Fibroblast of the aortic adventitia (primary cell): ENCODE measurements around the gene CENPT. TPM values are rescaled to one million over a fixed set of nuclear protein-coding genes. Genes with fewer than 3 reads are reported as not detected.

Source experiments
- DNase-seq: peaks from one replicate; pipeline ENCODE4 v3.0.0-alpha.2; 2010; ENCODE audit warnings: low read depth
- H3K4me3 ChIP-seq: 2 replicates; pipeline ENCODE4 v1.5.1; 2011; ENCODE audit warnings: low read depth, mild to moderate bottlenecking, control low read depth, low read length, moderate library complexity
- CTCF ChIP-seq: IDR thresholded peaks from 2 replicates; pipeline ENCODE4 v1.5.1; 2011; ENCODE audit warnings: mild to moderate bottlenecking, low read length, control low read depth, inconsistent platforms; ENCODE audit not compliant: insufficient read depth
- total RNA-seq: library from RNA; depleted of rRNA; stranded (reverse); fragments of >200 nt; gene quantifications from 2 replicates; pipeline ENCODE4 v1.2.3, GENCODE V29; 2012; ENCODE audit warnings: low replicate concordance

The CENPT gene
- total RNA-seq, 1 donor, result 39.9 TPM

- peak; percentile 90 for DNase-seq
- TF ChIP-seq CTCF, result no peak
- peak overlapping the region; percentile 85 for H3K4me3 ChIP-seq
Measured at GRCh38 chr16:67833415-67834241, 13.9 kb downstream of the CENPT start.

- peak overlapping the region; percentile 85 for H3K4me3 ChIP-seq
- no peak for TF ChIP-seq CTCF
- DNase-seq, result peak; percentile 58
Measured at GRCh38 chr16:67833030-67833414, 14.5 kb downstream of the CENPT start.

DNA sequence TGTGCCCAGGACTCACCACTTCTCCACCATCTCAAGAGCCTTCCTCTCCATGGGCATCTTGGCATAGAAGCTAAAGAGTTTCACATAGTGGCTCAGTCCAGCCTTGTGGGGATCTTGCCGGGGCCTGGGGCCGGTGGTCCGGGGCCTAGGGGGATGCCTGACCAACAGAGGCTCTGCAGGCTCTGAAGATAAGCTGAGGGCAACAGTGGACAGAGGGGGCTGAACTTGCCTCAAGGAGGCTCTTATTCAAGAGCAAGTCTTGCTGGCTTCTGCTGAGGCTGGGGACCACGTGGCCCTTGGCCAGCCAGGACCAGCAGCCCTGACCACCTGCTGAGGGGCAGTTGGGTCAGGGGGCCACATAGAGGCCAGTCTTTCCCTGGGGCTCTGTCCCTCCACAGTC, 18.8 kb downstream of the CENPT start:
- no peak for DNase-seq
- H3K4me3 ChIP-seq, result no peak overlapping the region
- no peak for TF ChIP-seq CTCF

DNA sequence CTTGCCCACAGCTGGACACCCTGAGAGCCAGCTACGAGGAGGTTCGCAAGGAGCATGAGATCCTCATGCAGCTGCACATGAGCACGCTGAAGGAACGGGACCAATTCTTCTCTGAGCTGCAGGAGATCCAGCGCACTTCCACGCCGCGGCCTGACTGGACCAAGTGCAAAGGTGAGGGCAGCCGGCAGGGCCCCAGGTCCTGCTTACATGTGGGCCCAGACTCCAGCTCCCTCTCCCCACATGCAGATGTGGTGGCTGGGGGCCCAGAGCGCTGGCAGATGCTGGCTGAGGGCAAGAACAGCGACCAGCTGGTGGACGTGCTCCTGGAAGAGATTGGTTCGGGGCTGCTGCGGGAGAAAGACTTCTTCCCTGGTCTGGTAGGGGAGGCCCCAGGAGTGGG, 21.6 kb downstream of the CENPT start:
- DNase-seq, result no peak
- H3K4me3 ChIP-seq, result no peak overlapping the region
- no peak for TF ChIP-seq CTCF

DNA sequence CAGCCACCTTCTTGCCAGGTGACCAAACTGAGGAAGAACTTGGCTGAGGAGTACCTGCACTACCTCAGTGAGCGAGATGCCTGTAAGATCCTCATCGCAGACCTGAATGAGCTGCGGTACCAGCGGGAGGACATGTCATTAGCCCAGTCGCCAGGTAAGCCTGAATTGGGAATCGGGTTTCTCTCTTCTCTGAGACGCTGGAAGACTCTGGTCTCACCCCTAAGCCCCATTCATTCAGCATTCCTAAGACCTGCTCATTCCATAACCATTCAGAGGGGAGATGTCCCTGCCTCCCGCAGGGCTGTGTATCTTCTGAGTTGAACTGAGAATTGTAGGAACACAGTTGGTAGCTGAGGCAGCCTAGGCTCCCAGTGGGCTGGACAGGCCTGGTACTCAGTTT, 22.4 kb downstream of the CENPT start:
- TF ChIP-seq CTCF, result no peak
- H3K4me3 ChIP-seq, result no peak overlapping the region
- DNase-seq, result no peak

DNA sequence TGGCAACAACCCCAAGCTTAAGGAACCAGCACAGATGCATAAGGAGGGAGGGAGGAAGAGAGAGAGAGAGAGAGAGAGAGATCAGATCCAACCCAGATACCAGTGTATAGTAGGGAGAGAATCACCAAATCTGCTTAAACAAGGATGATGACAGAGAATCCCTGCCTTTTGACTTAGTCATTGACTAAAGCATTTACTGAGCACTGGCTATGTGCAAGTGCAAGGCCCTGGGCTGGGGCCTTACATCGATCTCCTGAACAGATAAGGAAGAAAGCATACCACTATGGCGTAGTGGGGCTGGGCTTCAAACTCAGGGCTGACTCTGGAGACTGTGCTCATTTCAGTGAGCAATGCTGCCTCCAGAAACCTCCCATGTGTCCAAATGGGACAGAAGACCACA, 25.0 kb downstream of the CENPT start:
- H3K4me3 ChIP-seq, result no peak overlapping the region
- no peak for TF ChIP-seq CTCF
- no peak for DNase-seq
